GM12892 (cell line): Measurements from ENCODE around the gene TGM1.

Source experiments
- POLR2A ChIP-seq: IDR thresholded peaks from 2 replicates; pipeline ENCODE4 v1.6.1; 2011; ENCODE audit warnings: low read depth, low read length, control low read depth
- POLR2AphosphoS5 ChIP-seq: IDR thresholded peaks from 2 replicates; pipeline ENCODE4 v1.6.1; 2011; ENCODE audit warnings: low read depth, low read length, control low read depth
- TAF1 ChIP-seq: IDR thresholded peaks from 2 replicates; pipeline ENCODE4 v1.6.1; 2011; ENCODE audit warnings: low read depth, mild to moderate bottlenecking, control low read depth, low read length, borderline replicate concordance

DNA sequence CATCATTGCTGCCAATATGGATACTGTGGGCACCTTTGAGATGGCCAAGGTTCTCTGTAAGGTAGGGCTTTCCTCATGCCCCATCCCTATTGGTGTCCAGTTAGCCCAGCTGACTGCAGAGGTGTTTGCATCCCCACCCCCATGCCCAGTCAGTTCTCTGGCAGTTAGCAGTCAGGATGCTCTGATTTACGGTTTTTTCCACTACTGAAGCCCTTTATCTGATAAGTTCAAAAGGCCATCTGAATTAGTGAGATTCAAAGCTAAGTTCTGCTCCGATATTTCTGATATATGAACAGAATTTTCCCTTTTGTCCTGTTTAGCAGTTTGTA is 29.5 kb downstream of the TGM1 start:
- no peak for TF ChIP-seq POLR2A
- TF ChIP-seq POLR2AphosphoS5 = no peak
- TF ChIP-seq TAF1 = no peak
